Stimulated activated memory B cell treated with anti-CD40 and anti-IgM and Interleukin-4, amounts not matched to agents 10 μg/mL and 1 μg/mL and 100 μg/mL, for 72 hours (primary cell): ENCODE measurements around the gene DUS1L.
"Not testable (repeated sequence)": the region's sequence is repeated elsewhere in the genome, so short reads cannot be mapped to it uniquely, and the experiment has no call there.

Experiments
- ATAC-seq: fragments of 150-1000 bp; cut with Tn5 transposase; 2 replicates; pipeline ENCODE4 v1.10.0; 2021
- H3K27ac Mint-ChIP-seq: one replicate; pipeline ENCODE4 v1.8.0; 2022; ENCODE audit warnings: mild to moderate bottlenecking, mixed read lengths
- H3K27me3 Mint-ChIP-seq: one replicate; pipeline ENCODE4 v1.8.0; 2022; ENCODE audit warnings: mixed read lengths
- H3K36me3 Mint-ChIP-seq: one replicate; pipeline ENCODE4 v1.8.0; 2022; ENCODE audit warnings: mixed read lengths
- H3K4me1 Mint-ChIP-seq: one replicate; pipeline ENCODE4 v1.8.0; 2022; ENCODE audit warnings: mixed read lengths
- H3K4me3 Mint-ChIP-seq: one replicate; pipeline ENCODE4 v1.8.0; 2022; ENCODE audit warnings: mild to moderate bottlenecking, moderate library complexity, mixed read lengths
- H3K9me3 Mint-ChIP-seq: one replicate; pipeline ENCODE4 v1.8.0; 2022; ENCODE audit warnings: mixed read lengths

The DUS1L gene

DNA sequence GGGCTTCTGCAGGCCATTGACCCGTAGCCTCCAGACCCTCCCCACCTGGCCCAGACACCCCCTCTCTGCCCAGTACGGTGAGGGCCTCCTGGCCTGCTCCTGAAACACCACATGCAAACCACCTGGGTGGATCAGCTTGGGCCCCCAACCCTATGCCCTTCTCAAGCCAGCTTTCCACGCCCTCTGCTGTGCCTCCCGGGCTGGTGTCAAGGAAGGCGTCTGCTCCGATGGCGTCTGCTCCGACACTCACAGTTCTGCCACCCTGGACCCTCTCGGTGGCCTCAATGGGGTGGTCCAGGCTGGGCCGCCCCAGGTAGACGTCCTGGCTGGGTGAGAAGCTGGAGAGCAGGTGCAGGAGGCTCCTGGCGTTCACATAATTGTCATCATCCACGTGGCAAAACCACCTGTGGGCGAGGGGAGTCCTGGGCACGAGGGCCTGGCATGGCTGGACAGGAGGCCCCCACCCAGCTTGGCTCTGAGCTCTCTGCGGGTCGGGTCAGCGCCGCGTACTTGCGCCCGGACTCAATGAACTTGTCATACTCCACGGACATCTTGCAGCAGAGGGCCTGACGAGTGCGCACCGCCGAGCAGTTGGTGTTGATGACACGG, 15.3 kb downstream of the DUS1L start:
- Mint-ChIP-seq H3K36me3 (peaks cover 22% of the 10 kb centered on the region), H3K4me3 (peak overlapping the region; percentile 82), H3K4me1 (peaks cover 19% of the 10 kb centered on the region), H3K27me3 (no peaks in the 10 kb centered on the region), H3K27ac (peak overlapping the region; percentile 83), H3K9me3 (no peaks in the 10 kb centered on the region)
- no peak for ATAC-seq

DNA sequence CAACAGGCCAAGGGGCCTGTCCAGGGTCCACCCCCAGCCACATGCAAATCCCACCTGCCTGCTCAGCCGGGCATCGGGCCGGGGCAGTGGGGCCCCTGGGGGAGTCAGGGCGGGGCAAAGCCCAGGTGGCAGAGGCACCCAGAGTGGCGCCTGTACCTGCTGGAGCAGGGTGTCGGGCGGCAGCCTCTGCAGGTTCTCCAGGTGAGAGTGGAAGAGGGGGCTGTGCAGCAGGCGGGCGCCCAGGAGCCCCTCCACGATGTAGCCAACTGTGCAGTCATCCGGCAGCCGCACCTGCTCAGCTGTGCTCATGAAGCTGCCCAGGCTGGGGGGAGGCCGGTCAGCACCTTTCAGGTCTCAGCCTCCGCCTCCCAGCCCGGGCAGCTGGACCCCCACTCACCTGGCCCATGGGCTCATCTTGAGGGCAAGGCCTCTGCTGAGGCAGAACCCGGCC, 16.1 kb downstream of the DUS1L start:
- no peak overlapping the region for H3K27ac Mint-ChIP-seq
- ATAC-seq: no peak
- H3K4me3 Mint-ChIP-seq: no peak overlapping the region
- no peaks in the 10 kb centered on the region for H3K27me3 Mint-ChIP-seq
- peaks cover 15% of the 10 kb centered on the region for H3K36me3 Mint-ChIP-seq
- no peaks in the 10 kb centered on the region for H3K9me3 Mint-ChIP-seq
- H3K4me1 Mint-ChIP-seq: peaks cover 14% of the 10 kb centered on the region

DNA sequence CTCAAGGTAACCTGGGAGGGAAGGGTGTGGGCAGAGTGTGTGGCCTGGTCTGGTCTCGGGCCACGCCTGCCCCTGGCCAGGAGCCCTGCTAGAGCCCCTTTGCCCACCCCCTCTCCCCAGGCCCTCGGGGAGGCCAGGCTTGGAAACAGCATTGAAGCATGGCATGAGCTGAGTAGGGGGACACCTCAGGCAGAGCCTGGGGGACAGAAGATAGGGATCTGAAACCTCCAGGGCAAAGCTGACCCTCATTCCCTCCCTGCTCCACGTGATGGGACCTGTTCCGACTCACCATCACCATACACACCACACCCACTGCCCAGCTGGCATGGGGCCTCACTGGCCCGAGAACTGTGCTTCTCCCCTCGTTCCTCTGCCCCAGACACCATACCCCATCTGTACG, 16.5 kb downstream of the DUS1L start:
- peaks cover 14% of the 10 kb centered on the region for H3K4me1 Mint-ChIP-seq
- no peak overlapping the region for H3K27ac Mint-ChIP-seq
- peaks cover 13% of the 10 kb centered on the region for H3K36me3 Mint-ChIP-seq
- H3K9me3 Mint-ChIP-seq: no peaks in the 10 kb centered on the region
- H3K4me3 Mint-ChIP-seq: no peak overlapping the region
- no peaks in the 10 kb centered on the region for H3K27me3 Mint-ChIP-seq
- no peak for ATAC-seq

DNA sequence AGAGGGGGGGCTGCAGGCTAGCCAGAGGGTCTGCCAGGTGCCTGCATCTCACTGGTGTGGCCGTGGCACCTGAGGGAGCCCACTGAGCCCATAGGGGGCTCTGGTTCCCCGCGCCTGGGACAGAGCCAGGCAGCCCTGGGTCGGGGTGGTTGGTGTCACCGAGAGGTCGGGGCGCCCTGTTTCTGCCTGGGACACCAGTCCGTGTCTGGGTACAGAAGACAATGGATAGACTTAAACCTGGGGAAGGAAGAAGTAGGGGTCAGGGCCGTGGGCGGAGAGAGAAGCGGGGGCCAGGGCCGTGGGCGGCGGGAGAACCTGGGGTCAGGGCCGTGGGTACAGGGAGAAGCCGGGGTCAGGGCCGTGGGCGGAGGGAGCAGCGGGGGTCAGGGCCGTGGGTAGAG, 17.0 kb downstream of the DUS1L start:
- peaks cover 13% of the 10 kb centered on the region for H3K36me3 Mint-ChIP-seq

DNA sequence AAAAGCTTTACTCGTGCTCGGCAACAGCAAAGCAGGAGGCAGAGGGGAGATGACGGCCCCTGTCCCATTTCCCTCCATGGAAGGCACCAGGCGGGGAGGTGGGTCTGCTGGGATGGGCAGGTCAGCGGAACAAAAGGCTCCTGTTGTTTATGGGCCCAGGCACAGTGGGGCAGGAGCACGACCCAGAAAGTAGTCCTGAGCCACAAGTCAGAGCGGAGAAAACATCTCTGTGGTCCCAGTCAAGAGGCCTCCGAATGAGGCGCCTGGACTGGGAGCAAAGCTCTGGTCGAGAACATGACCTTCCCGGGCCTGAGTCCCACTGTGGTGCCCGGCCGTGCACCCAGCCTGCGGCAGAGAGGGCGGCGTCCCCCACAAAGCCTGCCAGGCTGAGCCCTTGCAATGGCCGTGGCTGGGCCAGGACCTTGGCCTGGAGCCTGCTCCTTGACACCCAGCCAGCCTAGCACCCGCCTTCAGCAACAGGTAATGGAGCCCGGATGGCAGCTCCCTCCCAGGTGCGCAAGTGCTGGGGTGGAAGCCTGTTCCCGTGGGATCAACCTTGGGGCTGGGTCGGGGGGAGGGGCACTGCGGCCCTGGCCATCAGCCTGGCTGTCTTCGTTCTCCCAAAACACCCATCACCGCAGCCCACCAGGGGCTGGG, 17.6 kb downstream of the DUS1L start:
- peaks cover 13% of the 10 kb centered on the region for H3K36me3 Mint-ChIP-seq
- H3K27me3 Mint-ChIP-seq: no peaks in the 10 kb centered on the region
- no peak for ATAC-seq
- no peaks in the 10 kb centered on the region for H3K9me3 Mint-ChIP-seq
- peaks cover 14% of the 10 kb centered on the region for H3K4me1 Mint-ChIP-seq
- H3K4me3 Mint-ChIP-seq: no peak overlapping the region
- no peak overlapping the region for H3K27ac Mint-ChIP-seq

More for the DNA sequence above, 17.0 kb downstream of the DUS1L start:
- Mint-ChIP-seq H3K27ac (no peak overlapping the region), H3K4me3 (no peak overlapping the region), H3K4me1 (peaks cover 14% of the 10 kb centered on the region), H3K9me3 (no peaks in the 10 kb centered on the region), H3K27me3 (no peaks in the 10 kb centered on the region)
- no peak for ATAC-seq

DNA sequence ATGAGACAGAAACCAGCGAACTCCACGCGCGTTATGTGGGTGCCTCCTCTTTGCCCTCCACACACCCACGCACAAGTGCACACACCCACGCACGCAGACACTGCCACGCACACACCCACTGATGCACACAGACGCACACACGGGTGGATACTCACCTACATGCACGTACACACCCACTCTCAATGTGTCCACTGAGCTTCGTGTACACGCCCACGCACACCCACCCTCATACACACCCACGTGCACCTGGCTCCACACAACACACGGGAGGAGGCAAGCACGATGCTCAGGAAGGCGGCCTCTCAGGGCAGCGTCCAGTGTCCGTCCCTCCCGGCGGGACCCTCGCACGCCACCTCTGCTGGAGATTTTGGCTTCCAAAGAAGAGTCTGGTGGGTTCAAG, 18.2 kb downstream of the DUS1L start:
- no peaks in the 10 kb centered on the region for H3K27me3 Mint-ChIP-seq

DNA sequence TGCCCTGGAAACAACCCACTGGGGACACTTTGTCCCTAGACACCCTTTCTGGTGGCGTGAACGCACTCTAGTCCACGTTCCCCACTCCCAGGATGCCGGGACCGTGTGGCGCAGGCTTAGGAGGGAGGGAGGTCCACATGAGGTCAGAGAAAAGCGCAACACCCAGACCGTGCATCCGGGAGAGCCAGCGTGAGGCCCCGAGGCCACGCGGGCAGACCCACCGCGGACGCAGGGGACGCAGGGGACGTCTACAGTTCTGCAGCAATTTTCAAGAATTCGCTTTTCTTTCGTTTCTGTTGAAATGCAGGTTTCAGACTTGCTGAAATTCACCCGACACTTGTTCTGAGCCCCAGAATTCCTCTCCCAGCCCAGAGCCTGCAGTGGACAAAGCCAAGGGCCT, 18.7 kb downstream of the DUS1L start:
- no peak for ATAC-seq
- H3K36me3 Mint-ChIP-seq: peaks cover 13% of the 10 kb centered on the region
- H3K4me3 Mint-ChIP-seq: no peak overlapping the region
- no peaks in the 10 kb centered on the region for H3K27me3 Mint-ChIP-seq
- H3K9me3 Mint-ChIP-seq: no peaks in the 10 kb centered on the region
- H3K27ac Mint-ChIP-seq: no peak overlapping the region
- H3K4me1 Mint-ChIP-seq: peaks cover 14% of the 10 kb centered on the region

More for the DNA sequence above, 18.2 kb downstream of the DUS1L start:
- Mint-ChIP-seq H3K27ac (no peak overlapping the region), H3K9me3 (no peaks in the 10 kb centered on the region), H3K36me3 (peaks cover 13% of the 10 kb centered on the region), H3K4me3 (no peak overlapping the region), H3K4me1 (peaks cover 14% of the 10 kb centered on the region)
- ATAC-seq: no peak

DNA sequence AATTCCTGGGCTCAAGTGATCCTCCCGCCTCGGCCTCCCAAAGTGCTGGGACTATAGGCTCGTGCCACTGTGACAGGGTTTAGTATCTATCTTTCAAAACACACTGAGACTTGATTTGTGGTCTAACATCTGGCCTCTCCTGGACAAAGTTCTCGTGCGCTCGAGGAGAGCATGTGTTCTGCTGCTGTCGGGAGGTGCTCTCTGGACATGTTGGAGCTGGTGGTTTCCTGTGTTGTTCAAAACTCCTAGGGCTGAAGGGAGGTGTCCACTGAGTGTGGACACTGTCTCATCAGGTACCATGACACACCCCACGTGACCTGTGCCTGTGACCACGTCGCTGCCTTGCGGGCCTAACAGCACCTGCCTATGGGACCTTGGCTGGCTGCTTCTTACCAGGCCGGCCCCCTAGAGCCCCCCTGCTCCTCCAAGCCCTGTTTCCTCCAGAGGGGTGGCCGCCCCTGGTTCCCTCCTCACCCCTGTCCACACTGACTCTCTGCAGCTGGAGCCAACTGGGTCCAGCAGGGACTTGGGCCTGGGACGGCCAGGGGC, 19.6 kb downstream of the DUS1L start:
- Mint-ChIP-seq H3K4me3 (no peak overlapping the region), H3K4me1 (peaks cover 13% of the 10 kb centered on the region), H3K36me3 (peaks cover 13% of the 10 kb centered on the region), H3K9me3 (no peaks in the 10 kb centered on the region), H3K27ac (no peak overlapping the region), H3K27me3 (no peaks in the 10 kb centered on the region)
- ATAC-seq: no peak

DNA sequence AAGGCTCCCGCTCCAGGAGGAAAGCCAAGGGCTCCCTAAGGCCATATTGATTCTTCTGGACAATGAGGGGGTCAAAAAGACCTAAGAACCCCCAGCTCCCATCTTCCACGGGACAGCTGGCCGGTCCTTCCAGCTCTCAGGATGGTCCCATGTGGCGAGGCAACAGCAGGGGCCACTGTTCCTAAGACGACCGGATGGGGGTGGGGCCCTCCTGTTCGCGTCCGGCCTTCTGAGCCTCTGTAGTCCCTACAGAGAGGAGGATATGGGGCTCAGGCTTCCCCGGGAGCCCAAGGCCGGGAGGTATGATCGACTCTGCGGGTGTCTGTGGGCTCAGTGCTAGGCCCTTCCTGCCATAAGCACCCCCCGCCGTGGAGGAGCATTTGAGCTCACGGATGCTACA, 22.1 kb downstream of the DUS1L start:
- Mint-ChIP-seq H3K27me3 (no peaks in the 10 kb centered on the region), H3K27ac (no peak overlapping the region), H3K4me1 (peaks cover 7% of the 10 kb centered on the region), H3K4me3 (no peak overlapping the region), H3K36me3 (peaks cover 13% of the 10 kb centered on the region), H3K9me3 (no peaks in the 10 kb centered on the region)
- ATAC-seq: no peak

DNA sequence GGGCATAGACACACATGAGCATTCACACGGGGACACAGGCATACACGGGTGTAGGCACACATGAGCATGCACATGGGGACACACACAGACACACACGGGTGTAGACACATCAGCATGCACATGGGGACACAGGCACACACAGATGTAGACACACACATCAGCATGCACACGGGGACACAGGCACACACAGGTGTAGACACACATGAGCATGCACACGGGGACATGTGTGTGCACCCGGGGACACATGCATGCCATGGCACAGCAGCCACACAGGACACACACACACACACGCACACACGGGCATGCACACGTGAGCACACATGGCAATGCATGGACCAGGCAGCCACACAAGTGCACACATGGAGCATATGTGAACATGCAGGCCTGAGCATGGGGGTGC, 23.0 kb downstream of the DUS1L start:
- Mint-ChIP-seq H3K27ac (no peak overlapping the region), H3K27me3 (no peaks in the 10 kb centered on the region), H3K36me3 (peaks cover 11% of the 10 kb centered on the region), H3K4me3 (no peak overlapping the region), H3K4me1 (peaks cover 13% of the 10 kb centered on the region), H3K9me3 (no peaks in the 10 kb centered on the region)
- no peak for ATAC-seq

DNA sequence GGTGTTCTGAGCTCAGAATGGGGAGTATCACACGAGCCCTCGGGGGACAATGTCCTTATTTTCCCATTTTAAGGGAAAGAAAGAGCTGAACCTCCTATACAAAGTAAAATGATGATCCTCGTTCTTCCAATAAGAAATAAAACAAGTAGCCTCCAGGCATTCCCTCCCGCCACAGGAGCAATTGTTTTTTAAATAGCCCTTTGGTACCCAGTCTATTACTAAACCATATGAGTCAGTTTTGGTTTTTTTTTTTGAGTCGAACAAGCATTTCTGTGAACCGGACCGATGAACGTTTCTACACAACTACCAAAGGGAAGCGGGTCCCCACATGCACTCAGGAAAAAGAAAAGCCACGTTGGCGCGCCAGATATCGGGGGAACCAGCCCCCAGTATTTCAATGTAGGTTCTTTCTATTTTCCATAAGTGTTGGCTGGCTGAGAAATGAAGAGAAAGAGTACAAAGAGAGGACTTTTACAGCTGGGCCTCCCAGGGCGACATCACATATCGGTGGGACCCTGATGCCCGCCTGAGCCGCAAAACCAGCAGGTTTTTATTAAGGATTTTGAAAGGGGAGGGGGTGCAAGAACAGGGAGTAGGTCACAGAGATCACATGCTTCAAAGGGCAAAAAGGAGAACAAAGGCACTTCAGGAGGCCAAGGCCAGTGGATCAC, 24.3 kb downstream of the DUS1L start:
- Mint-ChIP-seq H3K4me3 (no peak overlapping the region), H3K4me1 (peaks cover 19% of the 10 kb centered on the region), H3K27ac (no peak overlapping the region), H3K27me3 (no peaks in the 10 kb centered on the region), H3K36me3 (no peaks in the 10 kb centered on the region), H3K9me3 (no peaks in the 10 kb centered on the region)
- no peak for ATAC-seq

DNA sequence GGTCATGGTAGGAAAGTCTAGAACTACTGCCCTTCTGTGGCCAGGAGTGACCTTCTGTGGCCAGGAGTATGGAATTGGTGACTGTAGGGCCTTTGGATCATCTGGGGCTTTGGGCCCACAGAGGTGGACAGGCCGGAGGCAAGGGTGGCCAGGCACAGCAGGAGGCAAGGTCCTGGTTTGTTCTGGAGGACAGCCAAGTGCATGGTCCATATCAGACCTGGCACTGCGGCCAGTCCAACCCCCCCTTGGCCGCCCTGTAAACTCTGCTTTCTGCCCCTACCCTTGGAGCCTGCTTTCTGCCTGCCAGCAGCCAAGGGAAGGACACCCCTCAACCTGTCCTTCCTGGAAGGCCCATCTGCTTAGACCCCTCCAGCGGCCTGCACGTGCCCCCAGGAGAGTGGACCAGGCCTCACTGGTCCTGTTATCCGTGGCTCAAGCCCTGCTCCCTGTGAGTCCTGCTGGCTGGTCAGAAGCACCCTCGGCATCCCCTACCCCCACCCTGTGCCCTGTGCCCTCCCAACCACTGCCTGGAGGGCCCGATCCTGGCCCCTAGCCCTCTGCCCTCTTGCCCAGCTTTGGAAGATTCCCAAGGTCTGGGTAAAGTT, 25.8 kb downstream of the DUS1L start:
- peaks cover 33% of the 10 kb centered on the region for H3K4me1 Mint-ChIP-seq
- ATAC-seq: no peak
- peaks cover 10% of the 10 kb centered on the region for H3K36me3 Mint-ChIP-seq
- H3K27ac Mint-ChIP-seq: no peak overlapping the region
- H3K4me3 Mint-ChIP-seq: no peak overlapping the region
- H3K9me3 Mint-ChIP-seq: no peaks in the 10 kb centered on the region
- H3K27me3 Mint-ChIP-seq: no peaks in the 10 kb centered on the region

DNA sequence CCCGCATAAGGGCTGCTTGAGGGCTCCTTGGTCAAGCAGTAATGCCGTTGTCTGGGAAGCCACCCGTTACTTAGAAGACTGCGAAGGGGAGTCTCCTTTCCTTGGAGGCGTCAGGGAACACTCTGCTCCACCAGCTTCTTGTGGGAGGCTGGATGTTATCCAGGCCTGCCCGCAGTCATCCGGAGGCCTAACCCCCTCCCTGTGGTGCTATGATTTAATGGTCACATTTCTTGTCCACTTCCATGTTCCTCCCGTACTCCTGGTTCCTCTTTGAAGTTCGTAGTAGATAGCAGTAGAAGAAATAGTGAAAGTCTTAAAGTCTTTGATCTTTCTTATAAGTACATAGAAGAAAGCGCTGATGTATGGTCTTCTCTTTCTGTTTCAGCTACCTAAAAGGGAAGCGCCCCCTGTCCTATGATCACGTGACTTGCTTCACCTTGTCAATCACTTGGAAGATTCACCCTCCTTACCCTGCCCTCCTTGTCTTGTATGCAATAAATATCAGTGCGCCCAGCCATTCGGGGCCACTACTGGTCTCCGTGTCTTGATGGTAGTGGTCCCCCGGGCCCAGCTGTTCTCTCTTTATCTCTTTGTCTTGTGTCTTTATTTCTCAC, 26.7 kb downstream of the DUS1L start:
- H3K4me3 Mint-ChIP-seq, H3K9me3 Mint-ChIP-seq, H3K27ac Mint-ChIP-seq, H3K36me3 Mint-ChIP-seq, H3K27me3 Mint-ChIP-seq, ATAC-seq: not testable (repeated sequence)
- peaks cover 33% of the 10 kb centered on the region for H3K4me1 Mint-ChIP-seq

DNA sequence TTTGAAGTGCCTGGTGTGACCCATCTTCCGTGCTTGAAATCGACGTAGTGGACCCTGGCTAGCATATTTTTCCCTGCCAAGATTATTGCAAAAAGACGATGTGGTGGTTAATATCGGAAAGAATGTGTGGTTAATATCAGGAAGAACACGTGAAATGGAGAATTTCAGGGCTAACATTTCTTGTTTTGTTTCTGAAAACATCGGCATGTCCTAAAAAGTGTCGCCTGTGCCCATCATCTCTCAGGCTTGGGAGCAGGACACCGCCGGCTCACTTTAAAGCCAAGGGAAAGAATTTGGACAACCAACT, 27.8 kb downstream of the DUS1L start:
- Mint-ChIP-seq H3K27me3 (no peaks in the 10 kb centered on the region), H3K27ac (peak overlapping the region; percentile 85), H3K36me3 (peaks cover 10% of the 10 kb centered on the region), H3K4me3 (peak overlapping the region; percentile 85), H3K4me1 (peaks cover 33% of the 10 kb centered on the region), H3K9me3 (no peaks in the 10 kb centered on the region)
- no peak for ATAC-seq
